Rectal smooth muscle tissue (tissue), 1 donor: ENCODE results near the gene LRRC32.

Experiments used
- H3K27ac ChIP-seq: one replicate; pipeline ENCODE4 v1.7.0; 2013; ENCODE audit warnings: low read depth, low read length, inconsistent platforms
- H3K27me3 ChIP-seq: one replicate; pipeline ENCODE4 v1.7.0; 2013; ENCODE audit warnings: low read length; ENCODE audit not compliant: control insufficient read depth, insufficient read depth
- H3K36me3 ChIP-seq: one replicate; pipeline ENCODE4 v1.7.0; 2013; ENCODE audit warnings: low read length; ENCODE audit not compliant: control insufficient read depth, insufficient read depth
- H3K4me1 ChIP-seq: one replicate; pipeline ENCODE4 v1.7.0; 2013; ENCODE audit warnings: low read length; ENCODE audit not compliant: control insufficient read depth, insufficient read depth
- H3K4me3 ChIP-seq: one replicate; pipeline ENCODE4 v1.7.0; 2013; ENCODE audit warnings: low read length
- H3K9ac ChIP-seq: one replicate; pipeline ENCODE4 v1.7.0; 2013; ENCODE audit warnings: low read length

The LRRC32 gene

GRCh38 chr11:76706667-76707066, 36.1 kb upstream of the LRRC32 start:
- Histone ChIP-seq H3K36me3 (no peaks in the 10 kb centered on the region), H3K4me1 (no peaks in the 10 kb centered on the region), H3K4me3 (no peak overlapping the region), H3K27me3 (no peaks in the 10 kb centered on the region), H3K9ac (no peak overlapping the region), H3K27ac (no peak overlapping the region)

DNA sequence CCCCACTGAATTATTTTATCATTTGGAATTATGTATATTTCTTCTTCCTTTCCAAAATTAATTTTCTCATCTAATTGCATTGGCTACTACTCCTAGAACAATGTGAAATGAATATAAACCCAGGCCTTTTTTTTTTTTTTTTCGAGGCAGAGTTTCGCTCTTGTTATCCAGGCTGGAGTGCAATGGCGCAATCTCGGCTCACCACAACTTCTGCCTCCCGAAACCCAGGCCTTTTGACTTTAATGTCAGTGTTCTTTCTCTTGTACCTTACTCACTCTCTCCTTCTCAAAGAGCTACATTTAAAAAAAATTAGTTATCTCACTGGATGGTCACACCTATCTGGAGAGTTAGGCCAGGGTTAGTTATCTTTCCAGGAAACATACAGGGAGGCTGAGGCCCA, 35.3 kb upstream of the LRRC32 start:
- H3K4me1 ChIP-seq, result no peaks in the 10 kb centered on the region
- no peak overlapping the region for H3K9ac ChIP-seq
- no peak overlapping the region for H3K27ac ChIP-seq
- no peaks in the 10 kb centered on the region for H3K36me3 ChIP-seq
- H3K4me3 ChIP-seq, result no peak overlapping the region
- no peaks in the 10 kb centered on the region for H3K27me3 ChIP-seq

- no peaks in the 10 kb centered on the region for H3K36me3 ChIP-seq
- no peaks in the 10 kb centered on the region for H3K27me3 ChIP-seq
- no peak overlapping the region for H3K27ac ChIP-seq
- H3K9ac ChIP-seq, result no peak overlapping the region
- H3K4me1 ChIP-seq, result no peaks in the 10 kb centered on the region
- no peak overlapping the region for H3K4me3 ChIP-seq
Observed at GRCh38 chr11:76704171-76704948, 33.8 kb upstream of the LRRC32 start.

DNA sequence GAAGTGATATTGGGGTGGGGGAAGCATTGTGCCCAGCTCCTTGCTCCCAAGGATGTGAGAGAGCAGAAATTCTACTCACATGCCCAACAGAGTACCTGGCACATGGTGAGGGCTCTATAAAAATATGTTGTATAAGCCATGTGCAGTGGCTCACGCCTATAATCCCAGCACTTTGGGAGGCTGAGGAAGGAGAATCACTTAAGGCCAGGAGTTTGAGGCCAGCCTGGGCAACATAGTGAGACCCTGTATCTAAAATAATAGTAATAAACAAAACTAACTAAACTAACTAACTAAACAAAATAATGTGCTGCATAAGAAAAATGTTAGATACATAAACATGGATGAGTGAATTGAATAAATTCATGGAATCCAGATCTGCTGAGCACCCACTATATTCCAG, 33.2 kb upstream of the LRRC32 start:
- H3K4me3 ChIP-seq, result no peak overlapping the region
- no peak overlapping the region for H3K9ac ChIP-seq
- no peaks in the 10 kb centered on the region for H3K36me3 ChIP-seq
- no peaks in the 10 kb centered on the region for H3K4me1 ChIP-seq
- H3K27ac ChIP-seq, result no peak overlapping the region
- H3K27me3 ChIP-seq, result no peaks in the 10 kb centered on the region

GRCh38 chr11:76702336-76703128, 32.0 kb upstream of the LRRC32 start:
- Histone ChIP-seq H3K9ac (no peak overlapping the region), H3K27me3 (no peaks in the 10 kb centered on the region), H3K36me3 (no peaks in the 10 kb centered on the region), H3K4me1 (no peaks in the 10 kb centered on the region), H3K27ac (no peak overlapping the region), H3K4me3 (no peak overlapping the region)

DNA sequence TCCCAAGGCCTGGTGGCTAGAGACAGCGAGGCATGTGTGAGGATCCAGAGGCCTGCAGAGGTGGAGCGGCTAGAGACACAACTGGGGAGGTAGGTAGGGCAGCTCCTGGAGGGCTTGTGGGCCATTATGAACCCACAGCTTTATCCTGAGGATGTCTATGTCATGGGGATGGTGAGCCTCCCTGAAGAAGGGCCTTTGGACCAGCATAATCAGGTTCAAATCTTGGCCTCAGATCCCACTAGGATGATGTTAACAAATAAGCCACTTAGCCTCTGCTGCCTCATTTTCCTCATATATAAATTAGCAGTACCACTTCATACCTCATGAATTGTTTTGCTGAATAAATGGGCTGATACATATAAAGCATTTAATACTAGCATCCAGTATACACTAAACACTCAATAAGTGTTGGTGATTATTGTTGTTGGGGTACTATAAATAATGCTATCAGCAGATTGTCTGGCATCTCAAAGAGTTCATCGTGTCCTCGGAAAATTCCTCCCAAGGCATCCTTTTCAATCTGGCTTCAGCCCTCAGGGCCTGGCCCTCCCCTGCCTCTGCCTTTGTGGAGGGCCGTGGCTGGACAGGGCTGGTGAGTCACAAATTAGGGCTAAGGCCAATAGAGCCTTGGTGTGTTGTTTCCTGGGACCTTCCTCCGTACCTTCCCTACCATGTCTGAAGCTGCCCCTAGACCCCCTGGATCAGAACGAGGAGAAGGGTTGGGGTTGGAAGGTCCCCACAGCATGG, 30.9 kb upstream of the LRRC32 start:
- no peak overlapping the region for H3K4me3 ChIP-seq
- no peaks in the 10 kb centered on the region for H3K36me3 ChIP-seq
- H3K27me3 ChIP-seq, result no peaks in the 10 kb centered on the region
- no peak overlapping the region for H3K9ac ChIP-seq
- H3K27ac ChIP-seq, result no peak overlapping the region
- H3K4me1 ChIP-seq, result no peaks in the 10 kb centered on the region

GRCh38 chr11:76700177-76701100, 29.9 kb upstream of the LRRC32 start:
- H3K27ac ChIP-seq, result no peak overlapping the region
- H3K4me3 ChIP-seq, result no peak overlapping the region
- H3K4me1 ChIP-seq, result no peaks in the 10 kb centered on the region
- H3K9ac ChIP-seq, result no peak overlapping the region
- no peaks in the 10 kb centered on the region for H3K36me3 ChIP-seq
- no peaks in the 10 kb centered on the region for H3K27me3 ChIP-seq

DNA sequence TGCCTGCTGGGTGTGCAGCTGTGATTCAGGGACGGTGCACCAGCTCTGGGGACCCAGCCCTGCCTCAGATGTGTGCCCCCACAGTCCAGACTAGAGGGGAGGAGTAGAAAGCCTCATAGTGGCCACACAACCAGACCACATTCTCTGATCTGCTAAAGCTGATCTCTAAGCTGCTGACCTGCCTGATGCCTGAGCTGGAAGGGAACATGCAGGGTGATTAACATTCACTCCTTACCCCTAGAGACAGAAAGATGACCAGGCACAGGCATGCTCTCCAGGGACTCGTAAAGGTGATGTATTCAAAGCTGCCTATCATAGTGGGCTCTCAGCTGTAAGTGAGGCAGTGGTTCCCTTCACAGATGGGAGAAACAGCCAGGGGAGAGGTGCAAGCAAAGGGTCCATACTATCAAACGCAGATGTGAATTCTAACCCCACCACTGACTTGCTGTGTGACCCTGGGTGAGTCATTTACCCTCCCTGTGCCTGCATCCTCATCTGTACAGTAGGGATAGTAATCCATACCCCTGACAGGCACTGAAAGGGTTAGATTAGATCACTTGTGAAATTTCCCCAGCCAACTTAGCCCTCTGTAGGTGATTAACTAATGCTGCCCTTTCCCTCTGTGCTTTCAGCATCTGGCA, 29.0 kb upstream of the LRRC32 start:
- H3K4me1 ChIP-seq, result no peaks in the 10 kb centered on the region
- H3K4me3 ChIP-seq, result no peak overlapping the region

GRCh38 chr11:76698321-76699043, 27.9 kb upstream of the LRRC32 start:
- Histone ChIP-seq H3K27ac (no peak overlapping the region), H3K4me1 (no peaks in the 10 kb centered on the region), H3K4me3 (no peak overlapping the region), H3K36me3 (no peaks in the 10 kb centered on the region), H3K9ac (no peak overlapping the region), H3K27me3 (no peaks in the 10 kb centered on the region)

More for the DNA sequence above, 29.0 kb upstream of the LRRC32 start:
- no peak overlapping the region for H3K9ac ChIP-seq
- no peaks in the 10 kb centered on the region for H3K36me3 ChIP-seq
- H3K27ac ChIP-seq, result no peak overlapping the region
- H3K27me3 ChIP-seq, result no peaks in the 10 kb centered on the region

DNA sequence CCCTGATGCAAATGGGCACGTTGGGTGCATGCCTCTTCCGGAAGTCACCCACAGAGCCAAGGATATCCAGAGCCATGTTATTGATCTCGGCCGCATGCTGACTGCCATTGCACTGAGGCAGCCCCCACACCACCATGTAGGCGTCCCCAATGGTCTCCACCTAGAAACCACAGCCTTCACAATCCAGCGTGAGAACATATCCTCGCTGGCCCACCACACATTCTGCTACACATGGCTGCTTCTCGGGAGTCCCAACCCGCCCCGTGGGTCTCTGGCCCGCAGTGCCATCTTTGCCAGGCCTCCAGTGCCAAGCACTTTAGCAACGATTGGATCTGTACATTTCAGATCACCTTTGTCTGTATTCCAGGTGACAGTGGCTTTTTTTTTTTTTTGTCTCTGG, 26.2 kb upstream of the LRRC32 start:
- H3K4me1 ChIP-seq, result no peaks in the 10 kb centered on the region

DNA sequence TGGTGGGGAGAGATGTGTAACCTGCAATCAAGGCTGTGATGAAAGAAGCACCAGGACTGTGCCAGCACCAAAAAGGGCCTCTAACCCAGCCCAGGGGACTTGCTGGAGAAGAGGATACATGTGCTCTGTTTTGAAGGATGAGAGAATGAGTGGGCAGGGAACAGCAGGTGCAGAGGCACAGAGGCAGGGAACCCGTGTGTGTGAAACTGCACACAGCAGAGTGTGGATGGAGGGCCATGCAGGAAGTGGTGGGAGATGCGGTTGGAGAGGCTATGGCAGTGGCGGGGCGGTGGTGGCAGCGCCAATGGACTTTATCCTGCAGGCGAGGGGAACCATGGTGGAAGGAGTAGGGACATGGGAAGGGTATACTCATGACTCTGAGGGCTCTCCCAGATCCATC, 25.2 kb upstream of the LRRC32 start:
- no peaks in the 10 kb centered on the region for H3K4me1 ChIP-seq
- H3K27ac ChIP-seq, result no peak overlapping the region
- no peaks in the 10 kb centered on the region for H3K36me3 ChIP-seq
- no peak overlapping the region for H3K9ac ChIP-seq
- no peak overlapping the region for H3K4me3 ChIP-seq
- no peaks in the 10 kb centered on the region for H3K27me3 ChIP-seq

More for the DNA sequence above, 26.2 kb upstream of the LRRC32 start:
- Histone ChIP-seq H3K4me3 (no peak overlapping the region), H3K36me3 (no peaks in the 10 kb centered on the region), H3K27me3 (no peaks in the 10 kb centered on the region), H3K9ac (no peak overlapping the region), H3K27ac (no peak overlapping the region)
